ENCODE data around the gene RAD23A. TPM values are rescaled to one million over a fixed set of nuclear protein-coding genes. Genes with fewer than 3 reads are reported as not detected.
"Not testable (repeated sequence)": the region's sequence is repeated elsewhere in the genome, so short reads cannot be mapped to it uniquely, and the experiment has no call there.

RAD23A gene
- total RNA-seq: 29.5 TPM
- polyA plus RNA-seq: 129 TPM

GRCh38 chr19:12945479-12946091, at the start of gene RAD23A:
Gene RAD23A (plus strand): TSS chr19:12945862. CDS start chr19:12945949, 87 bp downstream.
- under 1% methylated on average over 62 of the region's 62 CpGs for WGBS
- peak within 1 kb of the TSS; percentile 75 for H3K27ac ChIP-seq (ENCODE audit: low read depth)
- DNase-seq (ENCODE audit: extremely low spot score): peak; percentile 93
- H3K4me1 ChIP-seq (ENCODE audit: insufficient read depth): peaks cover 4% of the 10 kb centered on the region
- peak within 1 kb of the TSS; percentile 93 for H3K4me3 ChIP-seq (ENCODE audit: low read depth, low read length)
- peaks cover 4% of the 10 kb centered on the region for H3K36me3 ChIP-seq (ENCODE audit: insufficient read depth)

- H3K4me1 ChIP-seq (ENCODE audit: insufficient read depth): no peaks in the 10 kb centered on the region
- no peak for DNase-seq (ENCODE audit: extremely low spot score)
- H3K36me3 ChIP-seq (ENCODE audit: insufficient read depth): no peaks in the 10 kb centered on the region
- H3K27ac ChIP-seq (ENCODE audit: low read depth): no peak overlapping the region
- 95% methylated on average over 17 of the region's 17 CpGs for WGBS
- no peak overlapping the region for H3K4me3 ChIP-seq (ENCODE audit: low read depth, low read length)
These were observed 49.2 kb upstream of the RAD23A start for GRCh38 chr19:12896460-12896859.

GRCh38 chr19:12899891-12900518, 45.7 kb upstream of the RAD23A start:
- Histone ChIP-seq H3K4me1 (ENCODE audit: insufficient read depth) (no peaks in the 10 kb centered on the region), H3K36me3 (ENCODE audit: insufficient read depth) (no peaks in the 10 kb centered on the region), H3K4me3 (ENCODE audit: low read depth, low read length) (no peak overlapping the region), H3K27ac (ENCODE audit: low read depth) (no peak overlapping the region)
- whole genome bisulfite sequencing: 90% methylated on average over 10 of the region's 10 CpGs
- no peak for DNase-seq (ENCODE audit: extremely low spot score)

GRCh38 chr19:12907166-12907565, 38.5 kb upstream of the RAD23A start:
- Histone ChIP-seq H3K36me3 (ENCODE audit: insufficient read depth) (no peaks in the 10 kb centered on the region), H3K4me1 (ENCODE audit: insufficient read depth) (no peaks in the 10 kb centered on the region), H3K4me3 (ENCODE audit: low read depth, low read length) (no peak overlapping the region), H3K27ac (ENCODE audit: low read depth) (no peak overlapping the region)
- DNase-seq (ENCODE audit: extremely low spot score): no peak
- 79% methylated on average over 9 of the region's 9 CpGs for WGBS

GRCh38 chr19:12912571-12912970, 33.1 kb upstream of the RAD23A start:
- 32% methylated on average over 4 of the region's 4 CpGs for WGBS
- no peak overlapping the region for H3K27ac ChIP-seq (ENCODE audit: low read depth)
- no peaks in the 10 kb centered on the region for H3K4me1 ChIP-seq (ENCODE audit: insufficient read depth)
- no peak overlapping the region for H3K4me3 ChIP-seq (ENCODE audit: low read depth, low read length)
- H3K36me3 ChIP-seq (ENCODE audit: insufficient read depth): no peaks in the 10 kb centered on the region
- DNase-seq (ENCODE audit: extremely low spot score): no peak

- Histone ChIP-seq H3K36me3 (ENCODE audit: insufficient read depth) (no peaks in the 10 kb centered on the region), H3K4me1 (ENCODE audit: insufficient read depth) (no peaks in the 10 kb centered on the region), H3K4me3 (ENCODE audit: low read depth, low read length) (no peak overlapping the region), H3K27ac (ENCODE audit: low read depth) (peak overlapping the region; percentile 34)
- 4% methylated on average over 22 of the region's 22 CpGs for WGBS
- DNase-seq (ENCODE audit: extremely low spot score): peak; percentile 69
These were observed 32.6 kb upstream of the RAD23A start for GRCh38 chr19:12913011-12913561.

- 45% methylated on average over 12 of the region's 12 CpGs for WGBS
- H3K4me1 ChIP-seq (ENCODE audit: insufficient read depth): no peaks in the 10 kb centered on the region
- H3K27ac ChIP-seq (ENCODE audit: low read depth): peak overlapping the region; percentile 11
- H3K36me3 ChIP-seq (ENCODE audit: insufficient read depth): no peaks in the 10 kb centered on the region
- no peak overlapping the region for H3K4me3 ChIP-seq (ENCODE audit: low read depth, low read length)
- DNase-seq (ENCODE audit: extremely low spot score): no peak
These were observed 31.6 kb upstream of the RAD23A start for GRCh38 chr19:12913851-12914690.

- not testable (repeated sequence) for H3K36me3 ChIP-seq (ENCODE audit: insufficient read depth); H3K27ac ChIP-seq (ENCODE audit: low read depth); H3K4me3 ChIP-seq (ENCODE audit: low read depth, low read length); H3K4me1 ChIP-seq (ENCODE audit: insufficient read depth); DNase-seq (ENCODE audit: extremely low spot score)
- WGBS: 89% methylated on average over 4 of the region's 4 CpGs
These were observed 29.8 kb upstream of the RAD23A start for GRCh38 chr19:12915860-12916259.

- H3K27ac ChIP-seq (ENCODE audit: low read depth): no peak overlapping the region
- no peaks in the 10 kb centered on the region for H3K4me1 ChIP-seq (ENCODE audit: insufficient read depth)
- no peak overlapping the region for H3K4me3 ChIP-seq (ENCODE audit: low read depth, low read length)
- peaks cover 3% of the 10 kb centered on the region for H3K36me3 ChIP-seq (ENCODE audit: insufficient read depth)
- WGBS: 95% methylated on average over 14 of the region's 14 CpGs
- no peak for DNase-seq (ENCODE audit: extremely low spot score)
These were observed 27.4 kb upstream of the RAD23A start for GRCh38 chr19:12918253-12918652.

GRCh38 chr19:12921047-12921446, 24.6 kb upstream of the RAD23A start:
- WGBS: 38% methylated on average over 3 of the region's 3 CpGs
- Histone ChIP-seq H3K4me3 (ENCODE audit: low read depth, low read length) (no peak overlapping the region), H3K36me3 (ENCODE audit: insufficient read depth) (peaks cover 3% of the 10 kb centered on the region), H3K4me1 (ENCODE audit: insufficient read depth) (no peaks in the 10 kb centered on the region), H3K27ac (ENCODE audit: low read depth) (no peak overlapping the region)
- DNase-seq (ENCODE audit: extremely low spot score): no peak

GRCh38 chr19:12922959-12923358, 22.7 kb upstream of the RAD23A start:
- WGBS: 98% methylated on average over 4 of the region's 4 CpGs
- H3K36me3 ChIP-seq (ENCODE audit: insufficient read depth): peaks cover 3% of the 10 kb centered on the region
- no peak for DNase-seq (ENCODE audit: extremely low spot score)

GRCh38 chr19:12924621-12925310, 20.9 kb upstream of the RAD23A start:
- H3K4me3 ChIP-seq (ENCODE audit: low read depth, low read length): no peak overlapping the region
- 96% methylated on average over 29 of the region's 29 CpGs for WGBS
- H3K36me3 ChIP-seq (ENCODE audit: insufficient read depth): peaks cover 5% of the 10 kb centered on the region
- H3K4me1 ChIP-seq (ENCODE audit: insufficient read depth): no peaks in the 10 kb centered on the region
- no peak for DNase-seq (ENCODE audit: extremely low spot score)
- no peak overlapping the region for H3K27ac ChIP-seq (ENCODE audit: low read depth)

More at GRCh38 chr19:12922959-12923358, 22.7 kb upstream of the RAD23A start:
- Histone ChIP-seq H3K27ac (ENCODE audit: low read depth) (no peak overlapping the region), H3K4me3 (ENCODE audit: low read depth, low read length) (no peak overlapping the region), H3K4me1 (ENCODE audit: insufficient read depth) (no peaks in the 10 kb centered on the region)

- H3K36me3 ChIP-seq (ENCODE audit: insufficient read depth): peaks cover 2% of the 10 kb centered on the region
These were observed 15.5 kb upstream of the RAD23A start for GRCh38 chr19:12930002-12930645.

More at GRCh38 chr19:12930002-12930645, 15.5 kb upstream of the RAD23A start:
- H3K4me3 ChIP-seq (ENCODE audit: low read depth, low read length): no peak overlapping the region
- no peak for DNase-seq (ENCODE audit: extremely low spot score)
- 90% methylated on average over 19 of the region's 19 CpGs for WGBS
- no peak overlapping the region for H3K27ac ChIP-seq (ENCODE audit: low read depth)
- H3K4me1 ChIP-seq (ENCODE audit: insufficient read depth): no peaks in the 10 kb centered on the region

Data from urinary bladder (tissue), 4 donors.